DOHH2 (cell line): ENCODE data around the gene ARHGAP1.

ENCODE experiments used
- EZH2phosphoT487 ChIP-seq: fragments of 200-600 bp; sonication (generic); IDR thresholded peaks from 2 replicates; pipeline ENCODE4 v1.6.1; 2017; ENCODE audit warnings: borderline replicate concordance, mild to moderate bottlenecking, antibody characterized with exemption, low read length, moderate library complexity, mixed read lengths
- TF ChIP-seq, protein P1 (sequence below): fragments of 200-600 bp; sonication (generic); IDR thresholded peaks from one replicate; pipeline ENCODE4 v1.5.1; 2014; ENCODE audit warnings: antibody characterized with exemption, mild to moderate bottlenecking, low read depth, low read length; ENCODE audit not compliant: poor library complexity, severe bottlenecking

DNA sequence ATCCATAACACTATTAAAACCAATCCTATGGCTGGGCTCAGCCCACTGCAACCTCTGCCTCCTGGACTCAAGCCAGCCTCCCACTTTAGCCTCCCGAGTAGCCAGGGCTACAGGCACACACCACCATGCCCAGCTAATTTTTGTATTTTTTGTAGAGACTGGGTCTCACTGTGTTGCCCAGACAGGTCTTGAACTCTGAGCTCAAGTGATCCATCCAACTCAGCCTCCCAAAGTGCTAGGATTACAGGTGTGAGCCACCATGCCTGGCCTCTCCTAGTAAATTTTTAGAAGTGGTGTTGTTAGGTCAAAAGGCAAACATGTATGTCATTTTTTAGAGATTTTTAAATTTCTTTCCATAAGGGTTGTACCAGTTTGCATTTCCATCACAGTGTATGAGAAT lies 32.8 kb upstream of the ARHGAP1 start:
- TF ChIP-seq, protein P1, sequence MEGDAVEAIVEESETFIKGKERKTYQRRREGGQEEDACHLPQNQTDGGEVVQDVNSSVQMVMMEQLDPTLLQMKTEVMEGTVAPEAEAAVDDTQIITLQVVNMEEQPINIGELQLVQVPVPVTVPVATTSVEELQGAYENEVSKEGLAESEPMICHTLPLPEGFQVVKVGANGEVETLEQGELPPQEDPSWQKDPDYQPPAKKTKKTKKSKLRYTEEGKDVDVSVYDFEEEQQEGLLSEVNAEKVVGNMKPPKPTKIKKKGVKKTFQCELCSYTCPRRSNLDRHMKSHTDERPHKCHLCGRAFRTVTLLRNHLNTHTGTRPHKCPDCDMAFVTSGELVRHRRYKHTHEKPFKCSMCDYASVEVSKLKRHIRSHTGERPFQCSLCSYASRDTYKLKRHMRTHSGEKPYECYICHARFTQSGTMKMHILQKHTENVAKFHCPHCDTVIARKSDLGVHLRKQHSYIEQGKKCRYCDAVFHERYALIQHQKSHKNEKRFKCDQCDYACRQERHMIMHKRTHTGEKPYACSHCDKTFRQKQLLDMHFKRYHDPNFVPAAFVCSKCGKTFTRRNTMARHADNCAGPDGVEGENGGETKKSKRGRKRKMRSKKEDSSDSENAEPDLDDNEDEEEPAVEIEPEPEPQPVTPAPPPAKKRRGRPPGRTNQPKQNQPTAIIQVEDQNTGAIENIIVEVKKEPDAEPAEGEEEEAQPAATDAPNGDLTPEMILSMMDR: no peak
- TF ChIP-seq EZH2phosphoT487: no peak
